NCI-H2171 (cell line): ENCODE results near the gene DBX1.
A peak's percentile ranks its signal among the peaks of the same experiment; 100 is the strongest.
"Not testable (repeated sequence)": the region's sequence is repeated elsewhere in the genome, so short reads cannot be mapped to it uniquely, and the experiment has no call there.

Experiments used
- DNase-seq: peaks from one replicate; lab custom pipeline; 2025; lab: John Stamatoyannopoulos, UW

DBX1 gene

DNA sequence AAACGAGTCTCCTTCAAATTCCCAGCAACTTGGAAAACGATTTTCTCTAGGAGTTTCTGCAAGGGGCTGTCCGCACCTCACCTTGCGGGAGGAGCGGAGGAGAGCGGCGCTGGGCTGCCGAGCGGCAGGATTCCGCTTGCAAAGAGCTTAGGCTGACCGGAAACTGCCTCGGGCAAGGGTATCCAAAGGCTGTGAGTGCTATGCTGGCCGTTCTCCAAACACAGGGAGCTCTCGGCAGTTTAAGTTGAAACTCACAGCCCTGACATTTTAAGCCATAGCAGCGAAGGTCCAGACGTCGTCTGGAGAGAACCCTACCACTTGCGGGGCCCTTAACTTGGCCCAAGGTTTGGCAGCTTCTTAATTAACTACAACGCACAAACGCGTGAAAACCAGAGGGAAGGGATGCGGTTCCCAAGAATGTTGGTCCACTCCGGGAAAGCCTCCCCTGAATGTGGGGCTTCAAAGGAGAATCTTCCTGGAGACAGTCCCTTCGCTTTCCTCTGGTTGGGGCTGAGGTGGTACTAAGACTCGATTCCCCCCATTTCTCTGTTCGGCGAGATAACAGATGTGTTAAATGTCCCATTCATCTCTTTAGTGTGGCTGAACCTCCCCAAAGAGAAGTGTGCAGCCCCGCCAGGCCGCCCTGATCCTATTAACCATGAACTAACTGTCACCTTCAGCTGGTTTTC lies 1.1 kb upstream of the DBX1 start:
- no peak for DNase-seq

DNA sequence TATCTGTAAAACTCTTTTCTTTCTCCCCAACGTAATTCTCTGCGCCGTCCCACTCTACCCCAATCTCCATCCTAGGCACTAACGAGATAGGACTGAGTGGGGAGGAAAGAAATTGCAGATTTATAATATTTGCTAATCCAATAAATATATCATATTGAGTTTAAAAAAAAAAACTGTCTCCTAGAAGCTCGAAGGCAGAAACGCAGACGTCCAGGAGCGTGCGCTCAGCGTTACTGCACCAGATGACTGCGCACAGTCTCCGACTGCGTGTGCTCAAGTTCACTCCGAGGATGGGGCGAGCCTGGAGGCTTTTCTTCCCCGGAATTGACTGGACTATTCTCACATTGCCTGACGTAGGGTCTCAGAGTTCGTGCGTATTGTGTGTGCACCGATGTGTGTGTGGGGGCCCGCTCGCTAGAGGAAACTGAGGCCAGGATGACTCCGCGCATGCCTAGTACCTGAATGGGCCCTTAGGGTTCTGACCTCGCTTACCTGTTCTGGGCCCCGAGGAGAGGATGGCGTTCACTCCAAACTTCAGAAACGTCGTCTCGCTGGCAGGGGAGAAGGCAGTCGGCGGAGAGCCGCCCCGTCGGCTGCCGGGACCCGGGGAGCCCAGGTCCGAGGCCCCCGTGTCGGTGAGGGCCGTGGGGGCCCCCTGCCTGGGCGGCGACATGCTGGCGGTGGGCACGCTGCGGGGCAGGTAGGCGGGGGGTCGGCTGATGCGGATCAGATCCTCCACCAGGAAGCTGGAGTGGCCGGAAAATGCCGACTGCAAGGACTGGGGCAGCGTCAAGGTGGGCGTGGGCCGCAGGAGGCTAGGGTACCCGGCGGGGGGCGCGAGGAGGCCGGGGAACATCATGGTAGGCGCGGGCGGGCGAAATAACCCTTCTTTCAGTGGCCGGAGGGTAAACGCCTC lies 551 bp downstream of the DBX1 start:
- no peak for DNase-seq

DNA sequence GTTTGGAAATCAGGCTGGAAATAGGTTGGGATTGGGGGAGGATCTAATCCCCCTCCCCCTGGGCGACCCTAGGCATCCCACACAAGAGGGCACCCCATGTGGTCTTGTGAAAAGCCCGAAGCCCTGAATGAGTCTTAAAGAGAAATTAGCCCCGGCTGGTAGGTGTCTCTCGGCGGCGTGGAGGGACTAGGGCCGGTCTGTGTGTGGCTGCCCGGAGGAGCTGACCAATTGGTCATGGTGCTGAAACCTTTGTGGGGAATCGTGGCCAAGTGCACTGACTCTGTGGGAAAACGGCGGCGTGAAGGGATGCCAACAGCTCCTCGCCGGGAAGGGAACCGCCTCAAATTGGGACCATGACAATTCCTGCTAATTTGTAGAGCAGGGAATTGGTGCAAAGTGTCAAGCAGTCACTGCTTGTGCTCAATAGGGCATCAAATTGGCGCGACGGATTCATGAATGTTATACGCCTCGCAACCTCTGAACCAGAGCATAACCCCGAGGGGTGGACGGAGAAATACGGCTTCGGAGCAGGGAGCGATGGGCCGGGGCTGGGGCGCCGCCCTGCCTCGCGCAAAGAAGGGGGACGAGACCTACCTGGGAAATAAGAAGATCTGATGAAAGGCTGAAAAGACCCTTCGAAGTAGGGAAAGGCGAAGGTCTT lies 1.5 kb downstream of the DBX1 start:
- no peak for DNase-seq

DNA sequence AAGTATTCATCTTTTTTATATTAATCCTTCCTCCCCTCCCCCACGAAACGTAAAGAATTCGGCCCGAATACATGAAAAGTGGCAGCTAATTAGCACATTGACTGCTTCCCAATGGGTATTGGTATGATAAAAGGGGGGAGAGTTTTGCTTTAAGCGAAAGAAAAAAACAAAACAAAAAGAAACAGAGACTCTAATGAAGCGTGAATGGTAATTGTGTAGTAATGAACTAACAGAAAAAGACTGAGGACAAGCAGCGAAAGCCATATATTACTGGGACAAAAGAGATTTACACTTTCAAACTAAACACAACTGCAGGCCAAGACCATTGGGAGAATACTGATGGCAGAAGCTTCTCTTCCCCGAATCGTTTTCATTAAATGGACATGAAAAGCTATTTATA lies 2.5 kb downstream of the DBX1 start:
- DNase-seq = no peak

DNA sequence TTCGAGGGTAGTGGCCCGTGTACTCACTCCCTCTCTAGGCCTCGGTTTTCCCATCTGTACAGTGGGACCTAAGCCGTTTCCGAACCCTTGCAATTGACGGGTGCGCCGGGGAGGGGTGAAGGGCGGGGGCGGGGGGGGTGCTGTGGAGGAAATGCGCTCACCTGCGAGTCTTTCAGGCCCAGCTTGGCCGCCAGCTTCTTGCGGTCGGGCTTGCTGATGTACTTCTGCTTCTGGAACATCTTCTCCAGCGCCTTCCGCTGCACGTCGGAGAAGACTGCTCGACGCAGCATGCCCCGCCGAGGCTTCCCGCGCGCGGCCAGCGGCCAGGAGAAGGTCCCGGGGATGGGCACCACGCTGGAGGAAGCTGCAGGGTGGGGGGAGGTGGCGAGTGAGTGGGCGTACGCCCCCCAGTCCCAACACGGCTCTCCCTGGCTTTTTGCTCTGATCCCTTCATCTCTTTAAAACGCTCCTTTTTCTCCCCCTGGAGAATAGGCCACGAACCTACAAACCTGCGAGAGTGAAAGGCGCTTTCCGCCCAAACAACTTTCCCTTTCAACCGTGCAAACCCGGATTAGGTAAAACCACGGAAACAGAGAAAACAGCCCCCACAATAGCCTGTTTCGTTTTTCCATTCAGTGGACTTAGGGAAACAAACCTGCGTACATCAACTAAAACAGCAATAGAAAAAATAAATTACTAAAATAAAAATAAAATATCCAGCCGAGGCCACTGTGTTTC lies 3.2 kb downstream of the DBX1 start:
- no peak for DNase-seq

DNA sequence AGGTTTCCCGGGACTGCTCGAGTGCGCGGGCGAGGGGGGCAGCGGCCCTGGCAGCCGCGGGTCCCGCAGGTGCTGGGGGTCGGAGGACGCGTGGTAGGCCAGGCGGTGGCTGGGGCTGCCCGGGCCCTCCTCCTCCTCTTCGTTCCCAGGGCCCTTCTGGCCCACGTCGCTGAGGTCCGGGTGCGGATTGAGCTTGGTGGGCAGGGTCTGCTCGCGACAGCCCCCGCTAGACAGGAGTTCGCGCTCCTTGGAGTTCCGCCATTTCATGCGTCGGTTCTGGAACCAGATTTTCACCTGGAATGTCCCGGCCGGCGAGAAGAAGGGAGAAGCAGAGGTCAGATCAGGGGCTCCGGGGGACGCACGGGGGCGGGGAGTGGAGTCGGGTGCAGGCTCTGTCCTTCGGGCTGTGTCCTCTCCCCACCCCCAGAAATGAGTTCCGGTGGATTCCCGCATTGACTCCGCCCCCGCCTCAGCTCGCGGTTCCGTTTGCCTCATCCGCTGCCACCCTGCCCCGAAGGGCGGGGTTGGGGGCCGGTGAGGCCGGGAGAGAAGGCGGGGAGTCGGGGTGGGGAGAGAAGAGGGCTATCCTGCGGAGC lies 3.9 kb downstream of the DBX1 start:
- no peak for DNase-seq

DNA sequence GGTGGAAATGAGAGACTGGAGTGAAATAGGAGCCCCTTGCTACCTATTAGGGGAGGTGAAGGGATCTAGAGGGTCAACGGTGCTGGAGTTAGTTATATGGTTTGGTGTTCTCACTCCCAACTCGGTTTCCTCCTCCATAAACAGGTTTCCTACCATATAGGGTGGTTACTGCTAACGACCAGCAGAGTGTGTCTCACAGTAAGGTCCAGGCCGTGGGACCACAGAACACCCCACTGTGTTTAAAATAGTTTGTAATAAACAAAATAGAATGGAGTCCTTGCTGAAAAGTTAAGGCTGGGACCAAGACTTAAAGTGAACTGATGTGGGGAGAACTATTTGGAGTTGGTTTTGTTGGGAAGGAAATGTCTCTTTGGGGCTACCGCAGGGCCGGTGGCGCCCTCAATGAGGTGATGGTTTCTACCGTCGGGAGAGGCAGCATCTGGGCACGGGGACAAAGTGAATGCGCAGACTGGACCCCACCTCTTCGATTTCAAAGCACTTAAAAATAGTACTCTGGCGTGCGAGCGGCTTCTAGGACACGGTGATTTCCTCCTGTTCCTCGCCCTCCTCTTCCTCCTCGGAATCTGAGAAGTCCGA lies 4.5 kb downstream of the DBX1 start:
- DNase-seq = no peak

DNA sequence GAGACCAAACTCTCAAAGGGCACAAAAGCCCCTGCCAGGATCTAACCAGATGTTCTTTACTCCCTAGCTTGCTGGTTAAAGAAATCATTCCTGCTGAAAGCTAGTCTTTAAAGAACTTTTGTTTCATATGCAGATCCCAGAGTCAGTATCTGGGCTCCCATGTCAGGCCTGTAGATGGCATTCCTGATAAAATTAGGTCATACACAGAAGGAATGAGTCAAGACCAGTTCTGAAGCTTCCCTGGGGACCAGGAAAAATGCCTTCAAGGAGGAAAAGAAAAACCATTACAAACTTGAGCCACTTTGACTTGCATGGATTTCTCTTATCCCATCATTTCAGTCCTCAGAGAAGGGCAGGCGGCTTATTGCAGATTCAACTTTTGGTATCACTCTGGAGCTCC lies 5.9 kb downstream of the DBX1 start:
- no peak for DNase-seq

DNA sequence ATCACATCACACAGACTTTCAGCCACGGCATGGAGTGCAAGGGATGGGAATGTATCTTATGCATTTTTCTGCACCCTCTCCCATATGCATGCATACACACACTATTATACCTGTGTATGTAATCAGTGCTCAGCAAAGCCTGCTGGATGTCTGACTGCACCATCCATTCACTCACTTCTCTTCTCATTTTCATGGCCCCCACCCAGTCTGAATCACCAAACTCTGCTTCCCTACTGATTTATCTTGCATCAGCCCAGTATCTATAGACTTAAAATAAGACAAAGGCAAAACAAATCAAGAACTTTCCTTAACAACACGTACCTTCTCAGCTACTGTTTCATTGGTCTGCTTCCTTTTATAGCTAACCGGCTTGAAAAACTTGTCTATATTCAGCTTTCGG lies 21.6 kb downstream of the DBX1 start:
- DNase-seq = no peak

DNA sequence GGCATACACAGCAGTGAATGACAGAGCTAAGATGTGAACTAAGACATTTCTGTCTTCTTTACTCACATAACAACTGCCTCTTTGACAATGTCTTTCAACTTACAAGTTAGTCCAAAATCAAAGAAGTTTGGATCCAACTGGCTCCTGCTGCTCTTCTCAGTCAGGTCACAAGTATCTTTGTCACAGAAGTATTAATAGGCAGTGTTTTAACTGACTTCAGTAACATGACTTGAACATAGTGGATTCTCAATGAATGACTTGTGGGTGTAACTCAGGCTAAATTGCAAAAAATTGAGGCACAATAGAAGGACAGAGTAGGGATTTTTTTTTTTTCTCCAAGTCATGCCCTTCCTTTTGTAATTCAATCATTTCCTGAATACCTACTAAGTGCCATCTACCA lies 22.6 kb downstream of the DBX1 start:
- no peak for DNase-seq

DNA sequence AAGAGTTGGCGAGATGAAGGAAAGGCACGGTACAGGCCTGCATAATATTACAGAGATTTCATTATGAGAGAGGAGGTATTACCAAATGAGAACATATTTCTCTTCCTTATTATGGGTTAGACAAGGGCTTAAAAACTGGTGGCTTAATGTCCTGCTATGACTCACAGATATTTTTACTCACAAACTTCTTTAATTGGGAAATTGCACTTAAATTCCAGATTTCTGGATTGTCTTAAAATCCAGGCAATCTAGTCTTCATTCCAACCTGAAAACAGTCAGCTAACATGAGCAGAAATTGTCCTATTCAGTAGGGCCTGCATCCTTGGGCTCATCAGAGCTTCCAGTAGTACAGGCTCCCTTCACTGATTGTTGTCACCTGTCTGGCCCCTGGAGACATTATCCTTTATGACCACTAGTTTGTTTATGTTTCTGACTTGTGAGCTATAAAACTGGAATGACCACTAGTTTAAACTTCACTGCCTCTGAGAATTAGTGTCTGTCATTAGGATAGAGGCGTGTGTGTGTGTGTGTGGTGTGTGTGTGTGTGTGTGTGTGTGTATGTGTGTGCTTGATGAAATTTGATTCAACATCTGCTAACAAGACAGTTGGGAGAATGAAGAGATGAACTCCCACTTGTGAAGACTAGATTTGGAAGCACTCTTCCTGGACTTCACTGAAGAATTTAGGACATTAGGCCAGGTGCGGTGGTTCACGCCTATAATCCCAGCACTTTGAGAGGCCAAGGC lies 25.1 kb downstream of the DBX1 start:
- DNase-seq = no peak

DNA sequence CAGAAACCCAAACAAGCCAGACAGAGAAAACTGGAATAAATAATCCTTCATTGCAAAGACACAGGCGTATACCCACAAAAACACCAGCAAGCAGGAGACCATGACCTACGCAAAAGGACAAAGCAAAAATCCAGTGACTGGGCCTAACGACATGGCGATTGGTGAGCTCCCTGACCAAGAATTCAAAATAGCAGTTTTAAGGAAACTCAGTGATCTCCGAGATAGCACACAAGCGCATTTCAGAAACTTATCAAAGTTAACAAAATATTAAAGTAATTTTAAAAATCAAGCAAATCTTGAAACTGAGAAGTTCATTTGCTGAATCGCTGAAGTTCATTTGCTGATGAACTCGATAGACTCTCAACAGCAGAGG lies 27.6 kb downstream of the DBX1 start:
- no peak for DNase-seq

DNA sequence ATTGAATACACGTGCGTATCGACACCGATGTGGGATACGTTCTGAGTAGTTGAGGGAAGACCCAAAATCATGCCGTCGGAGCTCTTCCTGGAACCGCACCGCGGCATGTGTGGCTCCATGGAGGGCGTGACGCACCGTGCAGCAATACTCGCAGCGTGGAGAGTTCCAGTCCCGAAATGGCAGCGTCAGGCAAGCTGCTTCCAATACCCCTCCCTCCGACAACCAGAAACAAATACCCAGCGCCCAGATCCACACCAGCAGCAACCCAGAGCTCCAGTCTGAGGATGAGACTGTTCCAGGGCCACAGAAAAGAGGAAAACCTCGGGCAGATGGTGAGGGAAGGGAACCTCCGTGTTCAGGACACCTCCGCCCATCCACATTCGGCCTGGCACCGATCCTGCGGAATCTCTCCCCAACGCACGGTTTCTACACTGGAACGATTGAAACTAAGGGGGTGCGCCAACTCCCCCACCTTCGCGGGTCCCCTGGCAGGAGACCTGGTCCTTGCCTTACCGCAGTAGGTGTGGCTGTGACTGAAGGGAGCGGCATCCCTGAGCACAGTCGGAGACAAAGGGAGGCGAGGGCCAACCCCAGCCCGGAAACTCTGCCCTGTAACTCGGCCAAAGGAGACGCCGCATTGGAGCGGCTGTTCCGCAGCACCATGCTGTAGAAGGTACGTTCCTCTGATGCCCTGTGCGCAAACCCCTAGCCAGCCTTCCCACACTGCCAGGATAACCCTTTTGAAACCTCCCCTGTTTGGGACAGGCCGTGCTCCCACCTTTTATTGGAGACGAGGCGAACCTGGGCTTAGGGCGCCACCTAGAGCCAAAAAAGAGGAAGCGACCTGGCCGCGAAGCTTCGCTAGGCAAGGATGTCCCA lies 28.2 kb downstream of the DBX1 start:
- no peak for DNase-seq

DNA sequence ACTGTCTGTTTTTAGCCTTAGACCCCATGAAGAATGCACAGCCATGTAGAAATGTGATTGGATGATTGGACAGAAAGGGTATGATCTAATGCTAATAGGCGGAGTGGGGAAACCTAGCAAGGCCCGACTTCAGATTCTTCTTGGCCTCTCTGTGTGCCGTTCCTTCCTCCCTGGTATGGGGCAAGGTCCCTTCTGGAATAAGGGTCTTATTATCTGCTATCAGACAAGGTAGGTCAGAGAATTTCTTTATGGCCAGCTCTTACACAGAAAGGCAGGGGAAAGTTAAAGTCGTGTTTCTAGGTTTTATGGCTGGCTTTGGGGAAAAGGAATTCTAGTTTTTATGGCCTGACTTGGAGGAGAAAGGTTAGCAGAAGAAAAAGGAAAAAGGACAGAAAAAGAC lies 30.6 kb downstream of the DBX1 start:
- no peak for DNase-seq

DNA sequence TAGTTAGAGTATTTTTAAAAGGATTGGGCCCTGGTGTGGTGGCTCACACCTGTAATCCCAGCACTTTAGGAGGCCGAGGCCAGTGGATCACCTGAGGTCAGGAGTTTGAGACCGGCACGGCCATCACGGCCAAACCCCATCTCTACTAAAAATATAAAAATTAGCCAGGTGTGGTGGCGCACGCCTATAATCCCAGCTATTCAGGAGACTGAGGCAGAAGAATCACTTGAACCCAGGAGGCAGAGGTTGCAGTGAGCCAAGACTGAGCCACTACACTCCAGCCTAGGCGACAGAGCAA lies 31.8 kb downstream of the DBX1 start:
- DNase-seq = not testable (repeated sequence)

DNA sequence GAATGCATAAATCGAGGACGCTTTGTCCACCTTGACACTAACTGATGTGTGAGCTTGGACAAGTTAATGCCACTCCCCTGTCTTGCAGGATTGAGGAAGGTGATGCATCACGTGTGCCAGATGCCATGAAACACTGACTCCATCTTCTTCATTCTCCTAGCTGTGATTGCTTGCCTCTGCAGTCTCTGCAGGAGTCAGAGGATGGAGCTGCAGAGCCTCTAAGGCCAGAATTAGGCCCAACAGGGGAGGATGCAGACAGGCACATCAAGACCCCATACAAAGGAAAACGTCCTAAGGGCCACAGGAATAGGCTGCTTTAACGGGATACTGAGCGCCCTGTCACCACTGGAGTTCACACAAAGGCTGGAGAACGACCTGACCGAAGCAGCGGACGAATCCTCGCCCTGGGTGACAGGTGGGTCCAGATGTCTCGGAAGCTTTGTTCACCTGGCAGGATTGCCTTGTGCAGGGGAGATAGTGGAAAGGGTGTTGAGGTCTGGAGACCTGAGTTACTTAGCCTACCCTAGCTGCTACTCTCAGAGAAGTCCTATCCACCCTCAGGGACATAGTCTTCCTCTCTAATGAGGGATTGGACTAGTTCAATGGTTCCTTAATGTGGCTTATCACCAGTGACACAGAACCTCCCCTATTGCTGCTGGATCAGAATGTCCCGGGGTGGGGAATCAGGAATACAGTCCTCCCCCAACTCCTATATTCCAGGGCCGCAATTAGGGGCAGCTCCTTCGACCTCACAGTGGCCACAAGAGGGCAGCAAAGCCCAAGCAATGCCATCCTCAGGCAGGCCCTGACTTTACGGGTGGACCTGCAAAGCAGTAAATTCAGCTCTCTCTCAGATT lies 32.4 kb downstream of the DBX1 start:
- peak; percentile 4 for DNase-seq

DNA sequence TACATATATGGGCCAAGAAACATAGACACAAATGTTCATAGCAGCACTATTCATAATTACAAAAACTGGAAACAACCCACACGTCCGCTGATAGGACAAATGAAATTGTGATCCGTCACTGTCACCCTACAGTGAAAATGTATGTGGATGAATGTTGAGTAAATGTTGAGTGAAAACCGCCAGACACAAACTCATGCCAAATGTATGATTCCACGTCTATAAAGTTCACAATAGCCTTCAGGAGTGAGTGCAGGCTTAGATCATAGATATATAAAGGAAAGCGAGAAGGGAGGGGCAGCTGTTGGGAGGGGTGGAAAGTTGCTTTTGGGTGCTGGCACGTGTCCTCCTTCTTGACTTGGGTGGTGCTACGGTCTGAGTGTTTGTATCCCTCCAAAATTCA lies 33.6 kb downstream of the DBX1 start:
- no peak for DNase-seq

DNA sequence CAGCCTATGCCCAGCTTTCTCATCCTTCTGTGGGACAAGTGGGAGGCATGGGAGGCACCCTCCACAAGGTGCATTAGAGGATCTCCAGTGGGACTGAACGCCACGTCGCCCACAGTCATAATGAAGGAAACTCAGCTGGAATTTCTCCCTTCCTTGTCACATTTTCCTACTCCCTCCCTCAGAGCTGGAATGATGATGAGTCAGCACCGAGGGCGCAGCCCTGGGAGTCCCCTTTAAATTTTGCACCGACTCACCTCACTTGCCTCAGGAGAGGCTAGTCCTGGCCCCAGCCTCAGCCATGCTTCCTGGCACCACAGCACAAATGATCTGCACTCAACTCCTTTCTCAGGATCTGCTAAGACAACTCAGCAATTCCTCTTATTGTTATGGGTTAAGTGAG lies 34.3 kb downstream of the DBX1 start:
- no peak for DNase-seq

DNA sequence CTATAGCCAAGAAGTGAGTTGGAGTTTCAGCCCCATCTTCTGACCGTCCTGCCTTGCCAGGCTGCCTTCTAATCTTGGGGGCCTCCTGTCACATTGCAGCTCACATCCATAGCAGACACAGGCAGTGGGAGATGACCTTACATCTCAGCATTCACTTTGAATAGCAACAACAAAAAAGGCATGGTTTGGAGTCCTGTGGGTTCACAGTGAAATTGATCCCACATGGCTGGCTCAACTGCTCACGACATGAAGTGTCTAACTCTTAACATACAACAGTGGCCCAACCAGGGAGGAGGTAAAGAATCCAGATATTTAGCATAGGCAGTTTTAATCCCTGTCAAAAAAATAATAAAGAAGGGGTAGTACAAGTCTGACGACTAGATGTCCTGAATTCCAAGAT lies 38.1 kb downstream of the DBX1 start:
- DNase-seq = no peak
